ENCODE data around the gene GIGYF2.

The GIGYF2 gene

GRCh38 chr2:232659359-232659758, 37.8 kb upstream of the GIGYF2 start:
- no peak for DNase-seq (ENCODE audit: low read depth)
- no peak overlapping the region for H3K4me3 ChIP-seq (replicated peaks; ENCODE audit: low read depth, low read length)
- TF ChIP-seq CTCF (IDR thresholded peaks at IDR 0.05; ENCODE audit: low read length, missing control alignments): no peak

- no peak for TF ChIP-seq CTCF (IDR thresholded peaks at IDR 0.05; ENCODE audit: low read length, missing control alignments)
- no peak overlapping the region for H3K4me3 ChIP-seq (replicated peaks; ENCODE audit: low read depth, low read length)
- no peak for DNase-seq (ENCODE audit: low read depth)
Observed at GRCh38 chr2:232662486-232663260, 34.5 kb upstream of the GIGYF2 start.

- no peak overlapping the region for H3K4me3 ChIP-seq (replicated peaks; ENCODE audit: low read depth, low read length)
- no peak for TF ChIP-seq CTCF (IDR thresholded peaks at IDR 0.05; ENCODE audit: low read length, missing control alignments)
- DNase-seq (ENCODE audit: low read depth): no peak
Observed at GRCh38 chr2:232666051-232666805, 30.9 kb upstream of the GIGYF2 start.

- DNase-seq (ENCODE audit: low read depth): no peak
- H3K4me3 ChIP-seq (replicated peaks; ENCODE audit: low read depth, low read length): no peak overlapping the region
- TF ChIP-seq CTCF (IDR thresholded peaks at IDR 0.05; ENCODE audit: low read length, missing control alignments): no peak
Observed at GRCh38 chr2:232667989-232668583, 29.0 kb upstream of the GIGYF2 start.

DNA sequence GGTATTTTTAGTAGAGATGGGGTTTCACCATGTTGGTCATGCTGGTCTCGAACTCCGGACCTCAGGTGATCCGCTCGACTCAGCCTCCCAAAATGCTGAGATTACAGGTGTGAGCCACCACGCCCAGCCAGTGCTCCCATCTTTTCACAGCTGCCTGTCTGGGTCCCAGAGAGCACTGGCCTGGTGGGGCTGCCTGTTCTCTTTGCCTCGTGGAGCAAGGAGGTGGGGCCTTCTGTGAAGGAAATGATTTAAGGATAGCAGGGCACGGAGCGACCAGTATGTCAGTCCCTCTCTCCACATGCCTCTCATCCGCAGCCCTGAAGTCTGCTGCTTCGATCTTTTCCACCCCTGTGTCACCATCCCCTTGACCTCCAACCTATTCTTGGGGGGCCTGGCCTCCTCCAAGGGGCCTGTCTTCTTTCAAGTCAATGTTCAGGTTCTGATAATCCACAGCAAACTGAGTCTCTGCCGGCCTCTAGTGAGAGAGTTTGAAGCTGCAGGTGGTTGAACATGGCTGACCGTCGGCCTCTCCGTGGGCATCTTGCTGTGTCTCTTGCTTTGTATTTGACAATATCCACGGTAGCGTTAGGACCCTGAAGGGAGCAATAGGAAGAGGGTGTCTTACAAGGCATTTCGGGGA, 28.2 kb upstream of the GIGYF2 start:
- peak; percentile 43 for DNase-seq (ENCODE audit: low read depth)
- peak; percentile 59 for TF ChIP-seq CTCF (IDR thresholded peaks at IDR 0.05; ENCODE audit: low read length, missing control alignments)
- no peak overlapping the region for H3K4me3 ChIP-seq (replicated peaks; ENCODE audit: low read depth, low read length)

- H3K4me3 ChIP-seq (replicated peaks; ENCODE audit: low read depth, low read length): no peak overlapping the region
- TF ChIP-seq CTCF (IDR thresholded peaks at IDR 0.05; ENCODE audit: low read length, missing control alignments): no peak
Observed at GRCh38 chr2:232672588-232672987, 24.5 kb upstream of the GIGYF2 start.

More at GRCh38 chr2:232672588-232672987, 24.5 kb upstream of the GIGYF2 start:
- DNase-seq (ENCODE audit: low read depth): no peak

Measured in fibroblast of pulmonary artery (primary cell).